OCI-LY7 (cell line): ENCODE data around the gene PDE10A.

Source experiments
- CTCF ChIP-seq: fragments of 200-600 bp; sonication (generic); conservative IDR thresholded peaks from 2 replicates; pipeline ENCODE4 v1.5.1; 2014; ENCODE audit warnings: mild to moderate bottlenecking, antibody characterized with exemption, low read length, moderate library complexity, mixed read lengths
- EZH2phosphoT487 ChIP-seq: fragments of 200-600 bp; sonication (generic); IDR thresholded peaks from 2 replicates; pipeline ENCODE4 v1.6.1; 2018; ENCODE audit warnings: low read depth, borderline replicate concordance, mild to moderate bottlenecking, mixed run types, antibody characterized with exemption, low read length, moderate library complexity, mixed read lengths

DNA sequence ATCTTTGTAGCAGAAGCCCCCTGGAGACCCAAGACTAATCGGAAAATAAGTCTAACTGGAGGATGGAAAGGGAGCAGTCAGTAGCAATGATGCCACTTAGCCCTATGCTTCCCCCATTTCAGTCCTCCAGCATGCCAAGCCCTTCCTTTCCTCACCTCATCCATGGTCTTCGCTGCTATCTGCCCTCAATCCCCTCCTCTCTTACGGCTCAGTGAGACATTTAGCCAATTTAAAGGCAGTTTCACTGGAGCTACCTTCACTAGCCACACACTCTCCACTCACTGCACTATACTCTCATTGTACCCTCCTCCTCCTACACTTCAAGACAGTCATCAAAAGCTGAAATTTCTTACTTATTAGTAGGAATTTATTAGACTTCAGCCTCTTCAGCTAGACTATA lies 111.2 kb downstream of the PDE10A start:
- TF ChIP-seq CTCF: no peak
- TF ChIP-seq EZH2phosphoT487: no peak
